Motor neuron (in vitro differentiated cells): ENCODE data around the gene GTF2IRD1. TPM values are rescaled to one million over a fixed set of nuclear protein-coding genes. Genes with fewer than 3 reads are reported as not detected.
A peak's percentile ranks its signal among the peaks of the same experiment; 100 is the strongest.
"Not testable (repeated sequence)": the region's sequence is repeated elsewhere in the genome, so short reads cannot be mapped to it uniquely, and the experiment has no call there.

Source experiments
- ATAC-seq, 8 experiments: fragments of 200-7000 bp; cut with Tn5 transposase; replicated peaks in 6 of 8; 2 replicates each; pipeline ENCODE4 v1.8.0; 2021; ENCODE audit warnings: mild to moderate bottlenecking in 8 of 8, moderate library complexity in 8 of 8
- H3K27ac ChIP-seq, 2 donors: fragments of 250-450 bp; sonication (Bioruptor Pico); 2 replicates each; pipeline ENCODE4 v1.9.0; 2021; ENCODE audit warnings: antibody characterized with exemption in 2 of 2, mild to moderate bottlenecking in 2 of 2, moderate library complexity in 1 of 2
- H3K4me1 ChIP-seq, 2 donors: fragments of 250-450 bp; sonication (Bioruptor Pico); replicated peaks in 1 of 2; 2 replicates each; pipeline ENCODE4 v1.6.1; 2021; ENCODE audit warnings: antibody characterized with exemption in 2 of 2, mild to moderate bottlenecking in 2 of 2, moderate library complexity in 1 of 2
- H3K4me3 ChIP-seq, 5 donors: fragments of 250-450 bp; sonication (Bioruptor Pico); 2 replicates each; pipeline ENCODE4 v1.9.0; 2021; ENCODE audit warnings: antibody characterized with exemption in 5 of 5, mild to moderate bottlenecking in 5 of 5, moderate library complexity in 4 of 5
- WGBS, 10 experiments: fragments of 450-650 bp; shearing (Covaris generic); methylation state at CpG; one replicate each; pipeline ENCODE4 v1.0.0; 2022; 5-methylcytosine and 5-hydroxymethylcytosine counted together
- in situ Hi-C, 9 experiments: fragments of 400-800 bp; cut with MboI; loops; one replicate each; pipeline ENCODE4 v1.15.0; 2021; ENCODE audit warnings: low sequenced_read_pairs in 9 of 9, low pct_unique_long_range_greater_than_20kb in 2 of 9; ENCODE audit not compliant: unreplicated experiment in 9 of 9
- total RNA-seq, 8 experiments: library from RNA; unstranded; fragments of 300-600 nt; gene quantifications; 2 replicates each; pipeline versions ENCODE4 v1.2.3 to v1.2.4, GENCODE V29; 2022

Gene GTF2IRD1
- total RNA-seq, 8 experiments from 2014 or later: 6.7 to 35.0 (median 24.3) TPM

DNA sequence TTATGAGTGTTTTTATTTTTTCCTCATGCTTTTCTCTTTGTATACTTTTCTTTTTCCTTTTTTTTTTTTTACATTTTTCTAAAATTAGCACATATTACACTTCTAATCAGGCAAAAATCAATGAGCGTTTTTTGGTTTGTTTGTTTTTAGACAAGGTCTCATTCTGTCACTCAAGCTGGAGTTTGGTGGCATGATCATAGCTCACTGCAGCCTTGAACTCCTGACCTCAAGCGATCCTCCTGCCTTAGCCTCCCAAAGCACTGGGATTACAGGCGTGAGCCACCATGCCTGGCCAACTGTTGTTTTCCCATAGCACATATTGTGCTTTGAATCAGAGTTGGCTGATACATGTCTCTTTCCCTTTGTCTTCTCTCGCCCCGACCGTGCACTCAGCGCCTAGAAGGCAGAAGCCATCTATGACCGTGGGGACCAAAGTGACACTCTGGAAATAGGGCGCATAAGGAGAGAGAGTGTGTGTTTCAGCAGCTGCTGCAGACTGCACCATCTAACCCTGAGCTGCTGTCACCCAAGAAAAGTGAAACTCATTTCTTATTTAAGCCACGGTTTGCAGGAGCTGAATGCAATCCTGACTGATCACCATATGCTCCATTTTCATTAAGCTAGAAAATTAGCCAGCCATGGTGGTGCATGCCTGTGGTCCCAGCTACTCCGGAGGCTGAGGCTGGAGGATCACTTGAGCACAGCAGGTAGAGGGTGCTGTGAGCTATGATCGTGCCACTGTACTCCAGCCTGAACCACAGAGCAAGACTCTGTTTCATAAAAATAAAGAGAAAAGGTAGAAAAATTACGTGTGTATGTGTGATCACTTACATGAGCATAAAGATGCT lies 162.5 kb downstream of the GTF2IRD1 start:
- in situ Hi-C loops: loop anchor here in 1 of 9 experiments (25.0 kb wide), 1 partner anchor 104 kb away; no protein-coding TSS in a partner anchor
- peaks cover 0 to 16% of the 10 kb centered on the region in 2 donors for H3K4me1 ChIP-seq
- H3K27ac ChIP-seq: no peak overlapping the region
- H3K4me3 ChIP-seq: no peak overlapping the region
- ATAC-seq: no peak
- WGBS, 10 experiments: 71 to 98% (median 89%) methylated on average over 2 to 9 of the region's 13 CpGs

DNA sequence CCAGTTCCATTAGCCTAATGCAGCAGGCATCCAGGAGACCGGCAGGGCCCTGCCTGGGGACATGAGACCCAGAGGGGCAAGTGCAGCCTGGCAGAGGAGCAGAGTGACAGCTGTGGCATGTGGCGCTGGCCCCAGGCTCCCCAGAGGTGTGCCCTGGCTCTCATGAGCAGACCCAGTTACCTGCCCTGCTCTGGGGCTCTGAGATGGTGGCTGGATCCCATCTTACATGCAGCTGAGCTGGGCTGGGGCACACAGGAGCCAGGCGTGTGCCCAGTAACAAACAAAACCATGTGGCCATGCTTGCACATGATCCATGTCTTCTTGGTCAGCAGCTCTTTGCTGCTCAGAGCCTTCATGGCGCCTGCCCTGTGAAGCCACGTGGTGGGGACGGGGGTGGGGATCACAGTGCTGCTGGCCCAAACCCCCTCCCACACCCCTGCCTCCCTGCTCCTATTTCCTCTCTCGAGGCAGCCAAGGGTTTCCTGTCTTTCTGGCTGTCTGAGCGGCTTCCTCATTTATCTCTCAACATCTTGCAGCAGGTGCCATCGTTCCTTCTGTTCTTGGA lies 163.6 kb downstream of the GTF2IRD1 start:
- H3K27ac ChIP-seq: no peak overlapping the region
- in situ Hi-C loops: loop anchor here in 1 of 9 experiments (25.0 kb wide), 1 partner anchor 105 kb away; no protein-coding TSS in a partner anchor
- WGBS, 10 experiments: 0 to 92% (median 78%) methylated on average over 1 to 4 of the region's 9 CpGs; no CpG with 5 or more reads in 3 of the 10 experiments
- peaks cover 0 to 16% of the 10 kb centered on the region in 2 donors for H3K4me1 ChIP-seq
- ATAC-seq: peak in 5 of 8 experiments; percentile 58 to 66 (median 63)
- H3K4me3 ChIP-seq: no peak overlapping the region

DNA sequence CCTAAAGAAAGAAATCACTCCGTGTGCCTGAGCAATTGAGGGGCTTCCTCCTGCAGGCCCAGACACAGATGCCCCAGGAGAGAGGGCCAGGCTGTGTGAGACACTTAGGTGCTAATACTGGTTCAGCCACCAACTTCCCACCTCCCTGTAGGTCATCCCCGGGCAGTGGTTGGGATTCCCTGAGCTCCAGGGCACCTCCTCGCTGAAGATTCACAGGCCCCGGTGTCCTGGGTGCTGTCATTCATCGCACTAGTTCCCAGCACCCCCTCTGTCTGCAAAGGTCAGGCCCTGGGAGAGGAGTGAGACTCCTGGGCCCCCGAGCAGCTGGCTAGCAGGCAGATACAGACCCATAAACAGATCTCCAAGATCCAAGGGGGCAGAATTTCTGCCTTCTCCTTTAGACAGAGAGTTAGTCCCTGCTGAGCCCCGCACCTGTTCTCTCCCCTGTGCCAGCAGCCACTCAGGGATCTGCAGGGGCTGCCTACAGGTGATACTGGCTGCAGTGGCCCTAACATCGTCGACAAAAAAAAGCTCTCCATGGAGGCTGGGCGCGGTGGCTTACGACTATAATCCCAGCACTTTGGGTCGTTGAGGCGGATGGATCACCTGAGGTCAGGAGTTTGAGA lies 165.6 kb downstream of the GTF2IRD1 start:
- Histone ChIP-seq H3K4me1 (peaks cover 0 to 10% of the 10 kb centered on the region in 2 donors), H3K4me3 (no peak overlapping the region), H3K27ac (peak overlapping the region in 1 of 2 donors; percentile 44)
- peak in 3 of 8 experiments; percentile 17 to 46 (median 21) for ATAC-seq
- 60 to 100% (median 73%) methylated on average over 1 to 9 of the region's 14 CpGs for WGBS, 10 experiments
- in situ Hi-C loops: loop anchor here in 1 of 9 experiments (25.0 kb wide), 1 partner anchor 107 kb away; no protein-coding TSS in a partner anchor

DNA sequence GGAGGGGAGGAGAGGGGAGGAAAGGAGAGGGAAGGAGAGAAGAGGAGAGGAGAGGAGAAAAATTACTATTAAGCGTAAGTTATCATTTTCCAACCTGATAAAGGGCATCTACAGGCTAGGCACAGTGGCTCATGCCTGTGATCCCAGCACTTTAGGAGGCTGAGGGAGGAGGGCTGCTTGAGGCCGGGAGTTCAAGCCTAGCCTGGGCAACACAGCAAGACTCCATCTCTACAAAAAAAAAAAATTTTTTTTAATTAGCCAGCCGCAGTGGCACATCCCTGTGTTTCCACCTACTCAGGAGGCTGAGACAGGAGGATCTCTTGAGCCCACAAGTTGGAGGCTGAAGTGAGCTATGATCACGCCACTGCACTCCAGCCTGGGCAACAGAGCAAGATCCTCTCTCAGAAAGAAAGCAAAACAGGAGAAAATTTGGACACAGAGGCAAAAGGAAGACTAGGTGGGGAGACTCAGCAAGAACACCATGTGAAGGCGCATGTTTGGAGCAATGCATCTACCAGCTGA lies 168.6 kb downstream of the GTF2IRD1 start:
- ATAC-seq: no peak
- WGBS, 10 experiments: 79 to 100% (median 90%) methylated on average over 1 to 5 of the region's 5 CpGs; no CpG with 5 or more reads in 2 of the 10 experiments
- in situ Hi-C loops: loop anchor here in 1 of 9 experiments (25.0 kb wide), 1 partner anchor 110 kb away; no protein-coding TSS in a partner anchor

DNA sequence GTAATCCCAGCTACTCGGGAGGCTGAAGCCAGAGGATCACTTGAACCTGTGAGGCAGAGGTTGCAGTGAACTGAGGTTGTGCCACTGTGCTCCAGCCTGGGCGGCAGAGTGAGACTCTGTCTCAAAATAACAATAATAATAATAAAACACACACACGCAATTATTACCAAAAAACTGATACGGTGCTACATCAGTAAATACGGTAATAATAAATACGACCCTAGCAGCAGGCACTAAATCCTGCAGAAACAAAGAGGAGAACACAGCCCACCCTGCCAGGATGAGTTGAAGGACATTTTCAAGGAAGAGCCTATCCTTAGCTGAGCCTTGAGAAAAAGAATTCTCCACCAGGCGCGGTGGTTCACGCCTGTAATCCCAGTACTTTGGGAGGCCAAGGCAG lies 169.4 kb downstream of the GTF2IRD1 start:
- in situ Hi-C loops: loop anchor here in 1 of 9 experiments (25.0 kb wide), 1 partner anchor 111 kb away; no protein-coding TSS in a partner anchor
- no peak overlapping the region for H3K27ac ChIP-seq
- 76 to 100% (median 87%) methylated on average over 1 to 8 of the region's 9 CpGs; no CpG with 5 or more reads in 1 of the 10 experiments for WGBS, 10 experiments
- peaks cover 10 to 18% of the 10 kb centered on the region in 2 donors for H3K4me1 ChIP-seq
- ATAC-seq: no peak
- H3K4me3 ChIP-seq: no peak overlapping the region

More for the DNA sequence above, 168.6 kb downstream of the GTF2IRD1 start:
- Histone ChIP-seq H3K4me3 (no peak overlapping the region), H3K27ac (no peak overlapping the region), H3K4me1 (peaks cover 2 to 9% of the 10 kb centered on the region in 2 donors)

DNA sequence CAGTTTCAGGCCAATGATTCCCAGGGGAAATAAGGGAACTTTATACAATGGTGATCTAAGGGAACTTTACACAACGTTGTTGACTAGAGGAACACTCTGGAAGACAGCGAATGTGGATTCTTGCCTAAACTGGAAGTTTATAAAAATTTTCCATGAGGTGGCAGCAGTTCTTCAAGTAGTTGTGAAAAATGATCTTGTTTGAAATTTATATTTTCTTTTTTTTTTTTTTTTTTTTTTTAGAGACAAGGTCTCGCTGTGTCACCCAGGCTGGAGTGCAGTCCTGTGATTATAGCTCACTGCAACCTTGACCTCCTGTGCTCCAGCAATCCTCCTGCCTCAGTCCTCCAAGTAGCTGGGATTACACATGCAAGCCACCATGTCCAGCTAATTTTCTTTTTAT lies 171.7 kb downstream of the GTF2IRD1 start:
- in situ Hi-C loops: no loop called here
- Histone ChIP-seq H3K27ac (no peak overlapping the region), H3K4me3 (no peak overlapping the region), H3K4me1 (peaks cover 12 to 13% of the 10 kb centered on the region in 2 donors)
- 0 to 94% (median 44%) methylated on average over 1 to 3 of the region's 3 CpGs; no CpG with 5 or more reads in 2 of the 10 experiments for WGBS, 10 experiments
- peak in 3 of 8 experiments; percentile 40 to 59 (median 41) for ATAC-seq

DNA sequence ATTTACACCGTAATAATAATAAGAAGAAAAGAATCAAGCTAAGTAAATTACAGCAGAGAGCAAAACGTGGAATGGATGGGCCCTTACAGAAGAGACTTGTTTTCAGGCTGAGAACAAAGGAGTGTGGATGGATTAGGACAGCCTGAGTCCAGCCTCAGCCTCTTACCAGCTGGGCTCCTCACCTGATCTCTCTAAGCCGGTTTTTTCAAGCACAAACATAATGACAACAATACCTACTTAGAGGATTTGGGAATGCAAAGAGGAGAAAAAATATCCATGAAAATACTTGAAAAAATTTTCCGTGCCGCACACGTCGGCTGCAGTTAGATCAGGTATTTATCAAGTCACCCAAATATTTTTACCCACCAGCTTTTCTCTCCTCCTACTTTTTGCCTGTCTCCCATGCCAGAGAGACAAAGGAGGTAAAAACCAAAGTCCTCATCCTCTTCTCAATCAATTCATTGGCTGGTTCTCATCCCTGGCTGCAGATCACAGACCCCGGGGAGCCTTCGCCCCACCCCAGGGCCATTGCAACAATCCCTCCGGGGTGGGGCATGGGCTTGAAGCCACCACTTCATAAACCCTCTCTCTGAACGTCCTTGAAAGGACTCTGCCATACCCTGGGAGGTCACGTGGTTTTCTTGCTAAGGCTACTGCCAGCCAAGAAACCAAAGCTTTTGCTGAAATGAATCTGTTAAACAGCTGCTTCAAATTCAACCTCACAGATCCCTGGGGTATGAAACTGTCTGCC lies 174.1 kb downstream of the GTF2IRD1 start:
- ATAC-seq: peak in 7 of 8 experiments; percentile 27 to 95 (median 91)
- H3K27ac ChIP-seq: peak overlapping the region; percentile 38 to 72
- H3K4me3 ChIP-seq: no peak overlapping the region
- peaks cover 12 to 13% of the 10 kb centered on the region in 2 donors for H3K4me1 ChIP-seq
- in situ Hi-C loops: no loop called here
- WGBS, 10 experiments: 9 to 60% (median 30%) methylated on average over 1 to 11 of the region's 12 CpGs; no CpG with 5 or more reads in 1 of the 10 experiments

DNA sequence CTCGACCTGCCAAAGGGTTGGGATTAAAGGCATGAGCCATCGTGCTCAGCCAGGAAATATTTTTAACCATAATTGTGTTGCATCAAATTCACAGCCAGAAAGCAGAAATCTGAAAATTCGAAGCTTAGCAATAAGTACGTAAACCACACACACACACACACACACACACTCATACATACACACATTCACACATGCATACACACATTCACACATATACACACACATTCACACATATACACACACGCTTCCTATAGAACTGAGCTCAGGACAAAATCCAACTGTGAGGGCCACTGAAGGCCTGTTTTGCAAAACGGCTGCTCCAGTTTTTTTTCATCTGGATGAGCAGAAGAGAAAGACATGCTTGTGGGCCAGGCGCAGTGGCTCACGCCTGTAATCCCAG lies 178.8 kb downstream of the GTF2IRD1 start:
- in situ Hi-C loops: no loop called here
- H3K4me3 ChIP-seq: no peak overlapping the region
- peaks cover 7 to 9% of the 10 kb centered on the region in 2 donors for H3K4me1 ChIP-seq
- H3K27ac ChIP-seq: no peak overlapping the region
- 20 to 100% (median 69%) methylated on average over 1 to 6 of the region's 8 CpGs; no CpG with 5 or more reads in 2 of the 10 experiments for WGBS, 10 experiments
- no peak for ATAC-seq

DNA sequence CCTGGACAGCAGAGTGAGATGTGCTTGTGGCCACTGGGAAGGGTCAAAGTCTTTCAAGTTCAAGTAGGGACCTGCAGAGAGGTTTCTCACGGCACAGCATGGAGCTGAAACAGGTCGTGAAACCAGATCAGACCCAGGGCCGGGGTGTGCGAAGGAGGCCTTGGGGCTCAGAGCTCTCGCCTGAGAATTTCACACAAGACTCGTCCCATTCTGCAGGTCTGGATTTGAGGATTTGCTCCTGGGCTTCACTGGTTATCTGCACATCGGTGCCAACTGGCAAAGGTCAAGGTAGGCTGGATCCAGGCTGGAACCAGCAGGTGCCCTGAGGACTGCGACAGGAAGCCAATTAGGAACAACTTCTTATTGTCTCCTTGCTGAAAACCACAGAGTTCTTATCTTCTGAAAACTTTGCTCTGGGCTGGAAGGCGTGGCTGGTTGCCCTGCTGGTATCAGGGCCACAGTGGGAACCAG lies 179.8 kb downstream of the GTF2IRD1 start:
- Histone ChIP-seq H3K4me1 (no peaks in the 10 kb centered on the region), H3K27ac (no peak overlapping the region), H3K4me3 (no peak overlapping the region)
- ATAC-seq: no peak
- in situ Hi-C loops: no loop called here
- 57 to 100% (median 88%) methylated on average over 1 to 7 of the region's 9 CpGs; no CpG with 5 or more reads in 3 of the 10 experiments for whole genome bisulfite sequencing, 10 experiments

DNA sequence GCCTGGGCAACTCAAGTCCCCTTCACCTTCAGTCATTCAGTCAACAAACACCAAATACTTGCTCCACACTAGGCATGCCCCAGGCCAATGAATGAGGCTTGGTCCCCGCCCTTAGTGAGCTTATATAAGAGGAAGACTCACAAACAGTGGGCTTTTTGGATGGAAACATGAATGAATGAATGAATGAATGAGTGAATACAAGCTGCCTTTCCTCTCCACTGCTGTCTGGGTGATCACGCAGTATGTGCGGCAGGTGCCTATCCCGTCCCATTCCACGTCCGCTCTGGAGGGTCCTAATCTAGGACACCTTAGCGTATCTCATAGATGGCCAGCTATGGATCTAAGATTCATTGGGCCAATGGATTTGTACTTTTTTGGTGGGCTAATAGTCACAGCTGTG lies 184.0 kb downstream of the GTF2IRD1 start:
- Histone ChIP-seq H3K4me3 (no peak overlapping the region), H3K27ac (no peak overlapping the region), H3K4me1 (no peaks in the 10 kb centered on the region)
- no peak for ATAC-seq
- in situ Hi-C loops: no loop called here
- 60 to 100% (median 92%) methylated on average over 1 to 7 of the region's 7 CpGs; no CpG with 5 or more reads in 5 of the 10 experiments for WGBS, 10 experiments

DNA sequence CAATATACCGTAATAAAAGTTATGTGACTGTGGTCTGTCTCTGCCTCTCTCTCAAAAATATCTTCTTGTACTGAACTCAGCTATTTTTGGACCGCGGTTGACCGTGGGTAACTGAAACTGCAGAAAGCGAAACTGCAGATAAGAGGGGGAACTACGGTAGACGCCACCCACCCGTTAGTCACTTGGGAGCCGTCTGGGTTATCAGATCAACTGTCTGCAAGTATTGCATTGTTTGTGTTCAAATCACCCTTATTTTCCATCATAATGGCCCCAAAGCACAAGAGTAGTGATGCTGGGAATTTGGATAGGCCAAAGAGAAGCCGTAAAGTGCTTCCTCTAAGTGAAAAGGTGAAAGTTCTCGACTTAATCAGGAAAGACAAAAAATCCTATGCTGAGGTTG lies 196.3 kb downstream of the GTF2IRD1 start:
- H3K4me1 ChIP-seq: peaks cover 0 to 13% of the 10 kb centered on the region in 2 donors
- H3K27ac ChIP-seq, in situ Hi-C loops, H3K4me3 ChIP-seq: not testable (repeated sequence)
- 45 to 100% (median 89%) methylated on average over 1 to 6 of the region's 11 CpGs; no CpG with 5 or more reads in 3 of the 10 experiments for WGBS, 10 experiments
- ATAC-seq: peak in 3 of 8 experiments; percentile 20 to 43 (median 39)
